GM10266 (cell line): ENCODE results near the gene CASQ1.

Experiments
- DNase-seq: peaks from one replicate; pipeline ENCODE4 v3.0.0; 2012; ENCODE audit errors: extremely low spot score
- TF ChIP-seq, protein P1 (sequence below): IDR thresholded peaks from 2 replicates; pipeline ENCODE4 v1.5.1; 2012; ENCODE audit warnings: mild to moderate bottlenecking, low read depth; ENCODE audit not compliant: control insufficient read depth, insufficient read depth; ENCODE audit errors: missing control alignments

The CASQ1 gene

DNA sequence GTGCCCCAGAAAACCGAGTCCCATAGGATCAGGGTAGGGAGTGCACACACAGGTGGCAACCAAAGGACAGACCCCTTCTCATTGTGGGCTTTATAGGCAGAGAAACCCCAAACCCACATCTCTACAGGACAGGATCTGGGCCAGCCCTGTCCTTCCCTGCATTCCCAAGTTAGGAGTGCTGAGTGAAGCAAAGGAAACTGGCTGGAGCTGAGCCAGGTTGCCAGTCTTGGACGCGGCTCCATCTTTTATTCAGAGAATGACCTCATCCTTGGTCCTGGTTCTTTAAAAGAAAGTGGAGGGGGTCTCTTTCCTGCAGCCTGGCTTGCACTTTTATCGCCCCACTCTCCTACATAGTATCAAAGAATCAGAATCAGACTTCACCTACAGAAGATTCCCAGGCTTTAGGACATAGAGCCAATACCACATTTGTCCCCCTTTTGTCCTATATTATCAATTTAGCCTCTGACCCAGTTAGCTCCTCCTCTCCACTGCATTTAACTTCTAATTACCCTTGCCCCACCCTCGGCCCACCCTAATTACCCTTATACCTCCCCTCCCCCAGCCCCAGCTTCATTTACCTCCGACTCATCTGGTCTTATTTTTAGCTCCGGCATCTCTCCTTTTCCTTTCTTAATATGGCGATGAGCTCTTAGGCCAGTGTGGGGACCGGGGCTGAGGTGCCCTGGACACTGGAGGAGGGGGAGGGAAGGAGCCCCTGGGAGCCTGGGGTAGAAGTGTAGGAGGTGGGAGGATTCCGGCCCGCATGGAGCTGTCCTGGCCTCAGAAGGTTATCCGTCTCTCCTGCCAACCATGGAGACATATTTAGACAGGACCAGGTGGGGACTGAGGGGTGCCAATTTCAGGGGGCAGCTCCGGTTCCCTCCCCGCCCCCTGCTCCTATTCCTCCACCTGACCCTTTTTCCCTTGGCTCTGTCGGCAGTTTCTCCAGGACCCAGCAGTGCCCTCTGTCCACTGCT, at the start of gene CASQ1:
Gene CASQ1, plus strand, starts transcription at position 927 of the 977 bp plus-strand sequence. CDS start 177 bp downstream, outside the sequence.
- DNase-seq, result no peak
- TF ChIP-seq, protein P1, sequence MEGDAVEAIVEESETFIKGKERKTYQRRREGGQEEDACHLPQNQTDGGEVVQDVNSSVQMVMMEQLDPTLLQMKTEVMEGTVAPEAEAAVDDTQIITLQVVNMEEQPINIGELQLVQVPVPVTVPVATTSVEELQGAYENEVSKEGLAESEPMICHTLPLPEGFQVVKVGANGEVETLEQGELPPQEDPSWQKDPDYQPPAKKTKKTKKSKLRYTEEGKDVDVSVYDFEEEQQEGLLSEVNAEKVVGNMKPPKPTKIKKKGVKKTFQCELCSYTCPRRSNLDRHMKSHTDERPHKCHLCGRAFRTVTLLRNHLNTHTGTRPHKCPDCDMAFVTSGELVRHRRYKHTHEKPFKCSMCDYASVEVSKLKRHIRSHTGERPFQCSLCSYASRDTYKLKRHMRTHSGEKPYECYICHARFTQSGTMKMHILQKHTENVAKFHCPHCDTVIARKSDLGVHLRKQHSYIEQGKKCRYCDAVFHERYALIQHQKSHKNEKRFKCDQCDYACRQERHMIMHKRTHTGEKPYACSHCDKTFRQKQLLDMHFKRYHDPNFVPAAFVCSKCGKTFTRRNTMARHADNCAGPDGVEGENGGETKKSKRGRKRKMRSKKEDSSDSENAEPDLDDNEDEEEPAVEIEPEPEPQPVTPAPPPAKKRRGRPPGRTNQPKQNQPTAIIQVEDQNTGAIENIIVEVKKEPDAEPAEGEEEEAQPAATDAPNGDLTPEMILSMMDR, result no peak

- TF ChIP-seq, protein P1, result no peak
Observed at GRCh38 chr1:160143695-160144094, 46.7 kb upstream of the CASQ1 start.

DNA sequence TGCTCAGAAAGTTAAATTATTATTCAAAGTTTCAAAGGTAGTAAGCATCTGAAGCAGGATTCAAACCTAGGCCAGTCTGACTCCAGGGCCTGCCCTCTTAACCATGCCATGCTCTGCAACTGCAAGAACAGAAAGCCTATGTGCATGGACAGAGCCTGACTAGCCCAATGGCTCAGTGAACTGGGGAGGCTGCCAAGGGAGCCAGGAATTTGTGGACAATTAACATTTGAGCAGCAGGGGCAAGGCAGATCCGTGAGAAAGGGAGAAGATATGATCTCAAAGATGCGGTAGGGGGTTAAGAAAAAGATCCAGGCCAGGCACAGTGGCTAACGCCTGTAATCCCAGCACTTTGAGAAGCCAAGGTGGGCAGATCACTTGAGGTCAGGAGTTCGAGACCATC, 45.5 kb upstream of the CASQ1 start:
- DNase-seq, result no peak

More at GRCh38 chr1:160143695-160144094, 46.7 kb upstream of the CASQ1 start:
- no peak for DNase-seq

GRCh38 chr1:160146107-160146506, 44.3 kb upstream of the CASQ1 start:
- DNase-seq, result no peak
- TF ChIP-seq, protein P1, result no peak

More for the DNA sequence above, 45.5 kb upstream of the CASQ1 start:
- TF ChIP-seq, protein P1, result no peak

DNA sequence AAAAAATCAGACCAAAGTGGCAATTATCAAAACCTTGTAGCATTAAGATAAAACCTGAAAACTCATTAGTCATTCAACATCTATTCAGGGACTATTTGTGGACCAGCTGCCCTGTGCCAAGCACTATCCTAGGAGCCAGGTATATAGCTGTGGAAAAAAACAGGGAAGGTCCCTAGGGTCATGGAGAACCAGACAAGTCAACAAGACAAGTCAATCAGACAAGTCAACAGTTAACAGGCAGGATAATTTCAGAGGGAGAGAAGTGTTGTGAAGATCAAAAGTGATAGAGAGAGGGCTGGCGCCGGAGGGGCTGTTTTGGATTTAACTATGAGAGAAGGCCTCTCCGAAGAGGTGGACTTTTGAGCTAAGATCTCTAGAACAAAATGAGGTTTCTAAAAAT, 42.3 kb upstream of the CASQ1 start:
- TF ChIP-seq, protein P1, result no peak
- DNase-seq, result no peak

- TF ChIP-seq, protein P1, result no peak
- no peak for DNase-seq
Observed at GRCh38 chr1:160149233-160149632, 41.1 kb upstream of the CASQ1 start.

DNA sequence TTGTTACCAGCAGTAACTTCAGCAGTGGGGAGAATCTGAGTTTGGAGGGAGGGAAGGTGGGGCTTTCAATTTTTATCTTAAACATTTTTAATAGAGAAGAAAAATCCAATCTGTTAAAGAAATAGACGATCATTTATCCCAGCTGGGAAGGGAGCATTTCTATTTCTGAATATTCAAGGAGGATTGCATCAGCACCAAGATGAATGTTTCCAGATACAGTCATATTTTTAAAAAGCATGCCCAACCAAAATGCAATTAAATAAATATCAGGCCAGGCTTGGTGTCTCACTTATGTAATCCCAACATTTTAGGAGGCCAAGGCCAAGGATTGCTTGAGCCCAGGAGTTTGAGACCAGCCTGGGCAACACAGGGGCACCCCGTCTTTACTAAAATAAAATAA, 40.7 kb upstream of the CASQ1 start:
- TF ChIP-seq, protein P1, result no peak
- no peak for DNase-seq
